ENCODE measurements around the gene HINT1. TPM values are rescaled to one million over a fixed set of nuclear protein-coding genes. Genes with fewer than 3 reads are reported as not detected.
"Not testable (repeated sequence)": the region's sequence is repeated elsewhere in the genome, so short reads cannot be mapped to it uniquely, and the experiment has no call there.

Gene HINT1
- total RNA-seq, 2 donors from 2014 or later, result 236 to 264 TPM

GRCh38 chr5:131129306-131129705 lies 35.8 kb downstream of the HINT1 start:
- Mint-ChIP-seq H3K36me3 (ENCODE audit: low read depth) (no peaks in the 10 kb centered on the region), H3K4me1 (no peaks in the 10 kb centered on the region), H3K4me3 (no peak overlapping the region), H3K27ac (no peak overlapping the region), H3K27me3 (no peaks in the 10 kb centered on the region)
- no peak for ATAC-seq
- H3K9me3 ChIP-seq (ENCODE audit: control insufficient read depth, low read length, poor library complexity, severe bottlenecking), result no peaks in the 10 kb centered on the region
- DNase-seq, result no peak

GRCh38 chr5:131127244-131127643 lies 37.8 kb downstream of the HINT1 start:
- ATAC-seq; H3K4me3 Mint-ChIP-seq; H3K27me3 Mint-ChIP-seq; H3K4me1 Mint-ChIP-seq; DNase-seq; H3K36me3 Mint-ChIP-seq (ENCODE audit: low read depth); H3K9me3 ChIP-seq (ENCODE audit: control insufficient read depth, low read length, poor library complexity, severe bottlenecking); H3K27ac Mint-ChIP-seq: not testable (repeated sequence)

DNA sequence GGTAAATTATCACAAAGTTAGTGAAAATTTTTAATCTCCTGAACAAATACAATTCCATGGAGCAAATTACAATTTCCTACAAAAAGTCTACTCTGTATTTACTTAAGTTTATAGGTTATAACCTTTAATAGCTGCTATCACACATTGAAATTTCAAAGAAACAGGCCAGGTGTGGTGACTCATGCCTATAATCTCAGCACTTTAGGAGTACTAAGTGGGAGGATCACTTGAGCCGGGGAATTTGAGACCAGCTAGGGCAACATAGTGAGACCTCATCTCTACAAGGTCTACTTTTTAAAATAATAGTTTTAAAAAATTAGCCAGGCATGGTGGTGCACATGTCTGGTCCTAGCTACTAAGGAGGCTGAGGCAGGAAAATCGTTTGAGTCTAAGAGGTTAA lies 50.3 kb downstream of the HINT1 start:
- Mint-ChIP-seq H3K4me3 (no peak overlapping the region), H3K27ac (no peak overlapping the region), H3K27me3 (no peaks in the 10 kb centered on the region), H3K36me3 (ENCODE audit: low read depth) (peaks cover 1% of the 10 kb centered on the region), H3K4me1 (peaks cover 4% of the 10 kb centered on the region)
- no peaks in the 10 kb centered on the region for H3K9me3 ChIP-seq (ENCODE audit: control insufficient read depth, low read length, poor library complexity, severe bottlenecking)
- DNase-seq (no peak), ATAC-seq (no peak)

GRCh38 chr5:131112424-131112823 lies 52.6 kb downstream of the HINT1 start:
- no peaks in the 10 kb centered on the region for H3K9me3 ChIP-seq (ENCODE audit: control insufficient read depth, low read length, poor library complexity, severe bottlenecking)
- H3K4me1 Mint-ChIP-seq, result peaks cover 4% of the 10 kb centered on the region
- no peak for ATAC-seq

DNA sequence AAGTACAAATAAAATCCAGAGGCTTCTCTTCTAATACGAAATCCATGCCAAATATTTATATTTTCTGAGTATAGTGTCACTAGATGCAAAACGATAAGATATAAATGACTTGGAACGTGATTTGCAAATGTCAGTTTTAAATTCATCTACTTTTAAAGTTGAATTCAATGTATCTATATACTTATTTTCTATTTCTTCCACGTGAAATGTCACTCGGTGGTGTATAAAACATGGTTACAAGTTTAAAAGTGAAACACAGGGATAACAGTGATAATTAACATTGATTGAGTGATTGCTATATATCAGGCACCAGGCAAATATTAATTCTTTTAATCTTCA lies 54.8 kb downstream of the HINT1 start:
- H3K9me3 ChIP-seq (ENCODE audit: control insufficient read depth, low read length, poor library complexity, severe bottlenecking), result no peaks in the 10 kb centered on the region
- peaks cover 4% of the 10 kb centered on the region for H3K4me1 Mint-ChIP-seq
- no peak overlapping the region for H3K4me3 Mint-ChIP-seq
- no peaks in the 10 kb centered on the region for H3K27me3 Mint-ChIP-seq
- ATAC-seq (no peak), DNase-seq (no peak)
- H3K36me3 Mint-ChIP-seq (ENCODE audit: low read depth), result no peaks in the 10 kb centered on the region
- no peak overlapping the region for H3K27ac Mint-ChIP-seq

More at GRCh38 chr5:131112424-131112823, 52.6 kb downstream of the HINT1 start:
- Mint-ChIP-seq H3K4me3 (no peak overlapping the region), H3K27ac (no peak overlapping the region), H3K36me3 (ENCODE audit: low read depth) (no peaks in the 10 kb centered on the region), H3K27me3 (no peaks in the 10 kb centered on the region)
- no peak for DNase-seq

- ATAC-seq, result peak; percentile 84
- peak overlapping the region; percentile 12 for H3K4me3 Mint-ChIP-seq
- no peaks in the 10 kb centered on the region for H3K27me3 Mint-ChIP-seq
Measured at GRCh38 chr5:131109540-131110255, 55.4 kb downstream of the HINT1 start.

More at GRCh38 chr5:131109540-131110255, 55.4 kb downstream of the HINT1 start:
- Mint-ChIP-seq H3K27ac (no peak overlapping the region), H3K36me3 (ENCODE audit: low read depth) (no peaks in the 10 kb centered on the region), H3K4me1 (peaks cover 4% of the 10 kb centered on the region)
- H3K9me3 ChIP-seq (ENCODE audit: control insufficient read depth, low read length, poor library complexity, severe bottlenecking), result no peaks in the 10 kb centered on the region
- DNase-seq, result peak in 1 of 3 donors; percentile 14

Other genes starting within 250 kb of the HINT1 start
- 1 to 10 TPM; 8.1 to 9.7 TPM for gene LYRM7, start 5.7 kb upstream of the HINT1 start, total RNA-seq
- 100 to 1,000 TPM; 215 to 245 TPM for gene CDC42SE2, start 98.8 kb upstream of the HINT1 start, total RNA-seq

Measured in T-helper 17 cell (primary cell).